ENCODE data around the gene TNPO3.
A peak's percentile ranks its signal among the peaks of the same experiment; 100 is the strongest.

TNPO3 gene

GRCh38 chr7:129054438-129055293, at the start of gene TNPO3:
Gene TNPO3 (minus strand): TSS chr7:129055111. CDS start chr7:129054770, 341 bp downstream.
- peak; percentile 96 for DNase-seq

- DNase-seq = no peak
These were observed 48.8 kb upstream of the TNPO3 start for GRCh38 chr7:129103561-129104324.

DNA sequence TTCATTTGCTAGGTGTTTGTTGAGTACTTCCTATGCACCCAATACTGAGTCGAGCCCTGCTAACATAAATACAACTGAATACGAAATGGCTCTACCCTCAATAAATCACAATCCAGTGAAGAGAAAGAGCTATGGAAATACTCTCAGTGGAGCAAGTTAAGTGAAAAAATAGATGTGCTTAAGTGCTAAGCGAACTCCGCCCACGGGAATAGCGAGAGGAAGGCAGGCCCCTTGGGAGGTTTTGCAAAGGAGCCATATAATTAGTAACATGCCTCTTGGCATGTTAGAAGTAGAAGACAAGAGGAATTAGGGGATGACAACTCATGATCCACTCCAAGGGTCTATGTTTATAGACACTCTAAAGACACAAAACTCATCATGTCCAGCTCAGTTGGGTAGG, 46.8 kb upstream of the TNPO3 start:
- DNase-seq = no peak

DNA sequence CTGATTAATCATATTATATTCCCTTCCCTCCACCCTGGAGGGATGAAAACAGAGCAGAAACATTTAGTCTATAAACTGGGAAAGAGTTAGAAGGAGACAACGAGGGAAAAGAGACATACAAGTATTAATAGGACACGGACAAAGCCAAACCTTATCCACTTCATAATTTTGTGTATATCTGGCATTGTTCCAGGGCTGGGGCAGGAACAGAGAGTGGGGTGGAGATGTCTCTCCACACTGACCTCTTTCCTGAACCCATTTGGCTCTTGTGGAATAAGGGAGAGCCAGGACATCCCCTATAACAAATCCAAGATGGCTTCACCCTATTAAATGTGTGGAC, 45.9 kb upstream of the TNPO3 start:
- no peak for DNase-seq

- DNase-seq = no peak
These were observed 43.6 kb upstream of the TNPO3 start for GRCh38 chr7:129098409-129099084.

DNA sequence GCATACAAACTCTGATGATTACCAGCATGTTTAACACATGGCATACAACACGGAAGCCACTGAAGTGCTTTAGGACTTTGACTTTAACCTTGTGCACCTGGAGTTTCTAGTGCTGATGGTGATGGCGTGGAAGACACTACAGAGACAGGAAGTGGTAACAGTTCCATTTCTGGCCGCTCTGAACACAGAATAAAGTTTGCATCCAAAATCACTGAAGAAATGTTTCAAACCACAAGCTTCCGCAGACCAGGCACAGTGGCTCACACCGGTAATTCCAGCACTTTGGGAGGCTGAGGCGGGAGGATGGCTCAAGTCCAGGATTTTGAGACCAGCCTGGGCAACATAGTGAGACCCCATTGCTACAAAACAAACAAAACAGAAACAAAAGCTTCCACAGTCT, 40.3 kb upstream of the TNPO3 start:
- DNase-seq = peak; percentile 54

DNA sequence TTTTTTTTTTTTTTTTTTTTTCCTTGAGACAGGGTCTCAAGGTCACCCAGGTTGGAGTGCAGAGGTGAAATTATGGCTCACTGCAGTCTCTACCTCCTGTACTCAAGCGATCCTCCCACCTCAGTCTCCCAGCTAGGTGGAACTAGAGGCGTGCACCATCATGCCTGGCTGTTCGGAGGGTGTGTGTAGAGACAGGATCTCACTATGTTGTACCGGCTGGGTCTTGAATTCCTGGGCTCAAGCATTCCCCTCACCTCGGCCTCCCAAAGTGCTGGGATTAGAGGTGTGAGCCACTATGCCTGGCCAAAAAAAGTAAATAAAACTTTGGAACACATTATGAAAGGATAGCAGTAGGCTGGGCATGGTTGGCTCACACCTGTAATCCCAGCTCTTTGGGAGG, 39.6 kb upstream of the TNPO3 start:
- DNase-seq = peak; percentile 17

DNA sequence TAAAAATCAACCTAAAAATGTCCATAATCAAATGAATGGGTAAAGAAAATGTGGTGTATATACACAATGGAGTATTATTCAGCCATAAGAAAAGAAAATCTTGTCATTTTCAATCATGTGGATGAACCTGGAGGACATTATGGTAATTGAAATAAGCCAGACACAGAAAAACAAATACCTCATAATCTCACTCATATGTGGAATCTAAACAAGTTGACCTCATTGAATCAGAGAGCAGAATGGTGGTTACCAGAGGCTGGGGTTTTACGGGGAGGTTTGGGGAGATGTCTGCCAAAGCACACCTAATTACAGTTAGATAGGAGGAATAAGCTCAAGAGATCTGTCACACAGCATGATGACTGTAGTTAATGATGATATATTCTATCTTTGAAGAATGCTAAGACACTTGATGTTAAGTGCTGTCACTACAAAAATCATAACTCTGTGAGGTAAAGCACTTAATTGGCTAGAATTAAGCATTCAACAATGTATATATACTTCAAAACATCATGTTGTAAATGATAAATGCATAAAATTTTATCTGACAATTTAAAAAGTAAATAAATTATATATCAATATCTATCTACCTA, 39.1 kb upstream of the TNPO3 start:
- no peak for DNase-seq

GRCh38 chr7:129091484-129092002, 36.6 kb upstream of the TNPO3 start:
- DNase-seq = peak; percentile 99

GRCh38 chr7:129090300-129090907, 35.5 kb upstream of the TNPO3 start:
- peak; percentile 37 for DNase-seq

GRCh38 chr7:129089521-129090212, 34.8 kb upstream of the TNPO3 start:
- peak; percentile 17 for DNase-seq

- DNase-seq = no peak
These were observed 30.1 kb upstream of the TNPO3 start for GRCh38 chr7:129084801-129085551.

GRCh38 chr7:129083525-129083924, 28.6 kb upstream of the TNPO3 start:
- DNase-seq = peak; percentile 7

DNA sequence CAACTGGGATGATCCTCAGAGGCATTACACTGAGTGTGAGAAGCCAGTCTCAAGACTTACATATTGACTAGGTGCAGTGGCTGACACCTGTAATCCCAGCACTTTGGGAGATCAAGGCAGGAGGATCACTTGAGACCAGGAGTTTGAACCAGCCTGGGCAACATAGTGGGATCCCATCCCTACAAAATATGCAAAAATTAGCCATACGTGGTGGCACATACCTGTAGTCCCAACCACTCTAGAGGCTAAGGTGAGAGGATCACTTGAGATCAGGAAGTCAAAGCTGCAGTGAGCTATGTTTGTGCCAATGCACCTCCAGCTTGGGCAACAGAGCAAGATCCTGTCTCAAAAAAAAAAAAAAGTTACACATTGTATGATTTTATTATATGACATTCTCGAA, 23.5 kb upstream of the TNPO3 start:
- no peak for DNase-seq

DNA sequence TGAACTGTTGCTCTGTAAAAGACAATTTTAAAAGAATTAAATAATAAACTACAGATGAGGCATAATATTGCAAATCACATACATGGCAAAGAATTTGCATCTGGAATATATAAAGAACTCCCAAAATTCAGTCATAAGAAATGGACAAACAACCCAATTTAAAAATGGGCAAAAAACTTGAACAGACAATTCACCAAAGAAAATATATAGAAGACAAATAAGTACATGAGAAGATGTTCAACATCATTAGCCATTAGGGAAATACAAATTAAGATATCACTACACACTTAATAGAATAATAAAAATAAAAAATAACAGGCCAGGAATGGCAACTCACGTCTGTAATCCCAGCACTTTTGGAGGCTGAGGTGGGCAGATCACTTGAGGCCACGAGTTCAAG, 22.0 kb upstream of the TNPO3 start:
- no peak for DNase-seq

DNA sequence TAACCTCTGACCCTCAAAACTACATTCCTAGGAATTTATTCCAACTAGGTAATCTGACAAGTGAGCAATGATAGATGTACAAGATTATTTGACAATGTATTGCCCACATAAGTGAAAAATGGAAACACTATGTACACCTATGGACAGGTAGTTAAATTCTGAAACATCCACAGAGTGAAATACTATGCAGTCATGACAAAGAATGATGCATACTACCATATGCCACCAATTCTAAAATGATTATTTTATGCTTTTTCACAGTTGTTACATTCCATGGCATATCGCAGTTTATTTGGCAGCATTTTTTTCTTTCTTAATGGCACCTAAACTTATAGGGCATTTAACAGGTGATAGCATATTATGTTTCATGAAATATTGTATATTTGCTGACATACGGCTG, 20.1 kb upstream of the TNPO3 start:
- DNase-seq = no peak

DNA sequence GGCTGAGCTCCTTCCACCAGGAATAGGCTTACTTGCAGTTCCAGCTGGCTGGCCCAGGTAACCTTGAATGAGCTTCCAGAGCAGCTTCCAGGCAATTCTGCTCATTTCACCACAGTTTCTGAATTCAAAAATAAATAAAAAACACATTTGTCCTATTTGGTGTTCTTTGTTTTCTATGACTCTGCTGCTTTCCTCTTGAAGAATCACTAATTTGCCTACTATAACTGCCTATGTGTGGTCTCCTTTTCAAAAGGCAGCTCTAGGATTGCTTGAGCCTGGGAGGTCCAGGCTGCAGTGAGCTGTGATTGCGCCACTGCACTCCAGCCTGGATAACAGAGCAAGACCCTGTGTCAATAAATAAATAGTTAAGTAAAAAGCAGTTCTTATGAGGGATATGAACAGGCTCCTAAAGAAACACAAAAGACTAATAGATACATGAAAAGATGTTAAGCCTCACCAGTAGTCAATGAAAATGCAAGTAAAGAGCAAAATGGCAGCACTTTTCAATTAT, 19.5 kb upstream of the TNPO3 start:
- no peak for DNase-seq

DNA sequence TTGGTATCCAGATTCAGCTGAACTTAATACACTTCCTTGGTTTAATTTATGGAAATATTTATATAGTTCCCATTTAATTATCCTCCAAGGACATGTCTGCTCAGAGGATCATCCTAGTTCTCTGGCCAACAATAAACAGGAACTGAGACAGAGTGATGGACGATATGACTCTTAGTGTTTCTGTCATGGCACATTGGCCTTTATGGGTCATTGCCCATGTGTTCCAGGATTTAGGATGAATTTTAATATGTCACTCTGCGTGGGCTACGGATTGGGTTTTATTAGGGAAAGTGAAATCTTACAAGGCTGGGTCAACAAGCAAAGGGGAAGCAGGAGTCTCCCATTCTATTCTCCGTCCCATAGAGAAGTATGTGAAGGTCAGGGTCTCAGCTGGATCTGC, 18.8 kb upstream of the TNPO3 start:
- no peak for DNase-seq

GRCh38 chr7:129073204-129073603, 18.3 kb upstream of the TNPO3 start:
- no peak for DNase-seq

DNA sequence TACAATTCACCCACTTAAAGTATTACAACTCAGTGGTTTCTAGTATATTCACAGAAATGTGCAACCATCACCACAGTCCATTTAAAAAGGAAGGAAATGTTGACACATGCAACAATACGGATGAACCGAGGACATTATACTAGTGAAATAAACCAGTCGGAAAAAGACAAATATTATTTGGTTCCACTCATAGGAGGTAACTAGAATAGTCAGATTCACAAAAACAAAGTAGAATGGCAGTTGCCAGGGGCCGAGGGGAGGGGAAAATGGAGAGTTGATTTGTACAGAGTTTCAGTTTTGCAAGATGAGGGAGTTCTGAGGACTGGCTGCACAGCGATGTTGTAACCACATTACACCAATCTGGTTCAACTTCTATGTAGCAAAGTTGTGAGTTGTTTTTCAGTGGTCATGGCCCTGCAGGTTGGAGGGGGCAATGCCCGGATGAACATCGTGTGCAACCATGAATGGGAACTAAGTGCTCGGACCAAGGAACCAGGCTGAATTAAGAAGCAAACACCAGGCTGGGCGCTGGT, 17.6 kb upstream of the TNPO3 start:
- DNase-seq = peak; percentile 11

GRCh38 chr7:129069021-129069420, 14.1 kb upstream of the TNPO3 start:
- peak; percentile 13 for DNase-seq
